Lung (tissue), 12 donors: Measurements from ENCODE around the gene COL25A1. TPM values are rescaled to one million over a fixed set of nuclear protein-coding genes. Genes with fewer than 3 reads are reported as not detected.

Experiments used
- ATAC-seq: fragments of 200-7000 bp; cut with Tn5 transposase; one replicate; pipeline ENCODE4 v1.9.1; 2020; ENCODE audit warnings: moderate number of reproducible peaks; ENCODE audit not compliant: insufficient read depth, low FRiP score
- DNase-seq, 3 donors: peaks; one replicate each; pipeline ENCODE4 v3.0.0-alpha.2; 2013 to 2017
- H3K27ac ChIP-seq, 2 donors: one replicate each; pipeline ENCODE4 v1.5.1; 2013; ENCODE audit warnings: mild to moderate bottlenecking in 2 of 2, moderate library complexity in 2 of 2, control low read depth in 1 of 2, inconsistent platforms in 1 of 2, low read depth in 1 of 2, low read length in 1 of 2
- H3K27me3 ChIP-seq, 3 donors: one replicate each; pipeline ENCODE4 v1.5.1; 2013; ENCODE audit warnings: low read length in 2 of 3; ENCODE audit not compliant: control insufficient read depth in 3 of 3, insufficient read depth in 3 of 3
- H3K36me3 ChIP-seq, 4 donors: one replicate each; pipeline ENCODE4 v1.5.1; 2013; ENCODE audit warnings: low read length in 4 of 4, mild to moderate bottlenecking in 1 of 4, moderate library complexity in 1 of 4; ENCODE audit not compliant: control insufficient read depth in 4 of 4, insufficient read depth in 4 of 4
- H3K4me1 ChIP-seq, 5 donors: one replicate each; pipeline ENCODE4 v1.5.1; 2013; ENCODE audit warnings: low read length in 5 of 5, mild to moderate bottlenecking in 2 of 5, moderate library complexity in 1 of 5; ENCODE audit not compliant: control insufficient read depth in 5 of 5, insufficient read depth in 5 of 5
- H3K4me3 ChIP-seq: one replicate; pipeline ENCODE4 v1.5.1; 2013; ENCODE audit warnings: mild to moderate bottlenecking, control low read depth, moderate library complexity
- H3K9ac ChIP-seq, 2 donors: one replicate each; pipeline ENCODE4 v1.5.1; 2013; ENCODE audit warnings: low read length in 2 of 2, control low read depth in 1 of 2; ENCODE audit not compliant: insufficient read depth in 1 of 2
- H3K9me3 ChIP-seq, 4 donors: one replicate each; pipeline ENCODE4 v1.5.1; 2013; ENCODE audit warnings: low read length in 3 of 4, mild to moderate bottlenecking in 1 of 4, moderate library complexity in 1 of 4; ENCODE audit not compliant: control insufficient read depth in 4 of 4, insufficient read depth in 3 of 4
- WGBS, 2 donors: extraction: QIAGEN DNeasy Blood & Tissue Kit; methylation state at CpG; one replicate each; pipeline ENCODE4 v1.1.7; 2013; 5-methylcytosine and 5-hydroxymethylcytosine counted together
- polyA plus RNA-seq, 2 donors: library from polyadenylated mRNA; stranded (reverse); fragments of 200-250 nt; gene quantifications; one replicate each; pipeline ENCODE4 v1.2.1, GENCODE V29; 2013
- total RNA-seq, 2 donors: library from RNA; depleted of rRNA in 1 of 2; stranded (reverse); fragments of >200 nt in 1 of 2; gene quantifications; one replicate each; pipeline ENCODE4 v1.2.1, GENCODE V29; 2014 to 2021
- TF ChIP-seq, protein P1 (sequence below): IDR thresholded peaks from 2 replicates; pipeline ENCODE4 v1.5.1; 2012; ENCODE audit warnings: mild to moderate bottlenecking; ENCODE audit errors: control extremely low read depth, extremely low read depth
- donor health status: control.
- donor health status: control.
- donor health status: Bipolar disorder and iron deficiency.
- donor health status: healthy.
- donor health status: DM: yes; HTN: yes; CAD: no.

COL25A1 gene
- total and polyA plus RNA-seq, 4 donors: 0.06 to 3.5 (median 1.8) TPM

DNA sequence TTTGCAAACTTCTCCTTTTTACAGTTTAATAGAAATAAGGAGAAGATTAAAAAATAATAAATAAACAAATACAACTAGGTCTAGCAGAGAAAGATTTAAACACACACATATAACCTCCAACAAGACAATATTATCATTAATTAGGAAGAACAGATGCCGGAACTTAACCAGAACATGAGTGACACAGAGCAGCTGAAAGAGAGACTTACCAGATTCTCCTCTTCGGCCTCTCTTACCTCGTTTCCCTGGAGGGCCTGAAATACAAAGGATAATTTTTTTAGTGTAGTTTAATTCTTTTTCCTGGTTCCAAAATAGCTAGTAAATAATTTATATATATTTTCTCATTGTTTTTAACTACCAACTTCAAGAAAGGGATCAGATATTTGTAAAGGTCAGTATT lies 252.5 kb downstream of the COL25A1 start:
- 91 to 96% methylated on average over 3 of the region's 3 CpGs for WGBS, 2 donors
- DNase-seq (no peak), ATAC-seq (no peak)
- Histone ChIP-seq H3K9ac (no peak overlapping the region), H3K4me3 (no peak overlapping the region), H3K27ac (no peak overlapping the region), H3K27me3 (no peaks in the 10 kb centered on the region), H3K9me3 (no peaks in the 10 kb centered on the region), H3K36me3 (no peaks in the 10 kb centered on the region), H3K4me1 (peaks cover 0 to 11% (median 0%) of the 10 kb centered on the region in 5 donors)
- TF ChIP-seq, protein P1, sequence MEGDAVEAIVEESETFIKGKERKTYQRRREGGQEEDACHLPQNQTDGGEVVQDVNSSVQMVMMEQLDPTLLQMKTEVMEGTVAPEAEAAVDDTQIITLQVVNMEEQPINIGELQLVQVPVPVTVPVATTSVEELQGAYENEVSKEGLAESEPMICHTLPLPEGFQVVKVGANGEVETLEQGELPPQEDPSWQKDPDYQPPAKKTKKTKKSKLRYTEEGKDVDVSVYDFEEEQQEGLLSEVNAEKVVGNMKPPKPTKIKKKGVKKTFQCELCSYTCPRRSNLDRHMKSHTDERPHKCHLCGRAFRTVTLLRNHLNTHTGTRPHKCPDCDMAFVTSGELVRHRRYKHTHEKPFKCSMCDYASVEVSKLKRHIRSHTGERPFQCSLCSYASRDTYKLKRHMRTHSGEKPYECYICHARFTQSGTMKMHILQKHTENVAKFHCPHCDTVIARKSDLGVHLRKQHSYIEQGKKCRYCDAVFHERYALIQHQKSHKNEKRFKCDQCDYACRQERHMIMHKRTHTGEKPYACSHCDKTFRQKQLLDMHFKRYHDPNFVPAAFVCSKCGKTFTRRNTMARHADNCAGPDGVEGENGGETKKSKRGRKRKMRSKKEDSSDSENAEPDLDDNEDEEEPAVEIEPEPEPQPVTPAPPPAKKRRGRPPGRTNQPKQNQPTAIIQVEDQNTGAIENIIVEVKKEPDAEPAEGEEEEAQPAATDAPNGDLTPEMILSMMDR: no peak

DNA sequence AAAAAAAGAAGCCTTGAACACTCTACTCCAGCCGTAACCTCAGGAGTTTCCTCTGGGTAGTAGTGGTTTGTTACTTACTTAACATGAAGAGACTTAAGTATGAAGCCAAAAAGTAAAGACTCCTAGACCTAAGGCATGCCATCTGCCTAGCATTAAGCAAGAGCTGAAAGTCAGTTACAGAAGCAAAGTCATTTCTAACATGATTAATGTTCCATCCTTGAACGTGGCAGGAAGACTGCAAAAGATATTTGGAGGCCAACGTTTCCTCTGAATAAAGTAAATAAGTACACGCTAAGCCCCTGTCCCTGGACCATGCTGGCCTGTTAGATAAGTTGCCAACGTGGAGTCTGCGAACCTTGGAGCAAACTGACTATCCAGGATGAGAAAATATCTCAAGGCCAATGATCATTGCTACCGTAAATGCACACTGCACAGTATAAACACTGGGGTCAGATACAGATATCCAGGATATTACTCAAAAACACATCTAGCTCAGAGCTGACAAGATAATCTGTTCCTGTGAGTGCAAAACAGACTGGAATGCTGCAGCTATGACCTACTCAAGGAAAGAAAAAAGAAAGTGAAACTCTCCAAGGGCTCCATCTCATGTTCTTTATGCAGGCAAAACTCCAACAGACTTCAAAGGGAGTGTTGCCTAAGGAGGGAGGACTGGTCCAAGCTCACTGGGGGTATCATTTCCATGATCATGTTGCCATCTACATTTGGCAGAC lies 255.8 kb downstream of the COL25A1 start:
- 7 to 24% methylated on average over 7 of the region's 7 CpGs for WGBS, 2 donors

DNA sequence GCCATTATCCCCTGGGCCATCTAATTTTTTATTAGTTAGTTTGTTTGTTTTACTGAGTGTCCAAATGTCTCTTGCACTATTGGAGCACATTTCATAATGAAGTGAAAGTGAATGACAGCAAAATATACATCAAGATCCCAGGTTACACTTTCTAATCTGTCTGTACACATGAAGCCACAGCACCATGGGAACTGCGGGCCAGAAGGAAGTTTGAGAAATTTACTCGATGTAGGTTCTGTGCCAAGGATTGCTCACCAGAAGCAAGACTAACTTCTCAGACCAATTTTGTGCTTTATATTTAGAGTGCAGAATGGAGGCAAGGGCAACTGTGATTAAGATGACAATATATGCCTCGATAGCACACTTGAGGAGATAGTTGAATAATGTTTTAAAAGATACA lies 258.0 kb downstream of the COL25A1 start:
- Histone ChIP-seq H3K4me3 (no peak overlapping the region), H3K27ac (no peak overlapping the region), H3K36me3 (no peaks in the 10 kb centered on the region), H3K9ac (no peak overlapping the region), H3K27me3 (no peaks in the 10 kb centered on the region), H3K9me3 (peaks cover 0 to 3% (median 0%) of the 10 kb centered on the region in 4 donors), H3K4me1 (peaks cover 0 to 11% (median 0%) of the 10 kb centered on the region in 5 donors)
- ATAC-seq: no peak
- DNase-seq: peak in 2 of 3 donors; percentile 21 to 42
- 40 to 54% methylated on average over 3 of the region's 3 CpGs for WGBS, 2 donors
- TF ChIP-seq, protein P1: no peak

More for the DNA sequence above, 255.8 kb downstream of the COL25A1 start:
- H3K27ac ChIP-seq: no peak overlapping the region
- H3K27me3 ChIP-seq: no peaks in the 10 kb centered on the region
- H3K36me3 ChIP-seq: no peaks in the 10 kb centered on the region
- H3K9ac ChIP-seq: peak overlapping the region in 1 of 2 donors; percentile 30
- H3K4me3 ChIP-seq: no peak overlapping the region
- DNase-seq (peak; percentile 25 to 83 (median 67)), ATAC-seq (peak; percentile 58)
- TF ChIP-seq, protein P1: no peak
- H3K4me1 ChIP-seq: peaks cover 0 to 11% (median 0%) of the 10 kb centered on the region in 5 donors
- H3K9me3 ChIP-seq: peaks cover 0 to 3% (median 0%) of the 10 kb centered on the region in 4 donors
